Measurements from ENCODE around the gene FAAH.

DNA sequence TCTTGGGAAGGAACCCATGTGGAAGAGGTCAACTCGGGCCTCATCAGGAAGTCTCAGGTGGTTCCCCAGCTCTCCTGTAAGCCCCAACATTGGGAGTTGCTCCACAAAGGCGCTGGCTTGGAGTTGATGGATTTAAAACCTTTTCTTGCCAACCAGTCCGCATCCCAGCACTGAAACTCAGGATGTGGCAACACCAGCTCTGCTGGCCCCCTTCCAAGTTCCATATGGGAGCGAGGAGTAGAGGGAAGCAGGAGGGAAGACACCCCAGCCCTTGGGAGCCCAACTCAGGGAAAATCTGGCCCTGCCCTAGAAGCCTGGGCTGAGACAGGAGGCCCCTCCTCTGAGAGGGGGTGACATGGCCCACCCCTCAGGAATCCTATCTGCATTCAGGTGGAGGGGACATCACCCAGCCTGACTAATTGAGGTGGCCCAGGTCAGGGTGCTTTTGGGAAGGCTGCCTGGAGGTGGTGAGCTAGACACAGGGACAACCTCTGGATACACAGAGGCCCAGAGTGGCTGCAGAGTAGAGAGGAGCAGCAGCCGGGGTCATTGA is 62.4 kb downstream of the FAAH start:
- TF ChIP-seq, protein P1, sequence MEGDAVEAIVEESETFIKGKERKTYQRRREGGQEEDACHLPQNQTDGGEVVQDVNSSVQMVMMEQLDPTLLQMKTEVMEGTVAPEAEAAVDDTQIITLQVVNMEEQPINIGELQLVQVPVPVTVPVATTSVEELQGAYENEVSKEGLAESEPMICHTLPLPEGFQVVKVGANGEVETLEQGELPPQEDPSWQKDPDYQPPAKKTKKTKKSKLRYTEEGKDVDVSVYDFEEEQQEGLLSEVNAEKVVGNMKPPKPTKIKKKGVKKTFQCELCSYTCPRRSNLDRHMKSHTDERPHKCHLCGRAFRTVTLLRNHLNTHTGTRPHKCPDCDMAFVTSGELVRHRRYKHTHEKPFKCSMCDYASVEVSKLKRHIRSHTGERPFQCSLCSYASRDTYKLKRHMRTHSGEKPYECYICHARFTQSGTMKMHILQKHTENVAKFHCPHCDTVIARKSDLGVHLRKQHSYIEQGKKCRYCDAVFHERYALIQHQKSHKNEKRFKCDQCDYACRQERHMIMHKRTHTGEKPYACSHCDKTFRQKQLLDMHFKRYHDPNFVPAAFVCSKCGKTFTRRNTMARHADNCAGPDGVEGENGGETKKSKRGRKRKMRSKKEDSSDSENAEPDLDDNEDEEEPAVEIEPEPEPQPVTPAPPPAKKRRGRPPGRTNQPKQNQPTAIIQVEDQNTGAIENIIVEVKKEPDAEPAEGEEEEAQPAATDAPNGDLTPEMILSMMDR (IDR thresholded peaks at IDR 0.05), result no peak
- no peak for TF ChIP-seq POLR2A (IDR thresholded peaks at IDR 0.05)

Measured in uterus (tissue), 2 donors.